ENCODE measurements around the gene PANX2. TPM values are rescaled to one million over a fixed set of nuclear protein-coding genes. Genes with fewer than 3 reads are reported as not detected.

PANX2 gene
- total and polyA plus RNA-seq, 2 of the 13 experiments (the other 11 are each of a cell fraction or from before 2014, with no cell fraction given): 0.15 to 1.1 TPM

GRCh38 chr22:50202130-50202666 lies 31.7 kb downstream of the PANX2 start:
- H3K27ac ChIP-seq (ENCODE audit: extremely low read length, insufficient read depth, low read length): peak overlapping the region; percentile 73
- H3K4me3 ChIP-seq (replicated peaks in 1 of 3; ENCODE audit: insufficient read depth in 1 of 3, low read depth in 2 of 3, low read length in 3 of 3): peak overlapping the region; percentile 70 to 91 (median 88)
- intact Hi-C loops (cut with micrococcal nuclease; ENCODE audit: unreplicated experiment): no loop called here
- ATAC-seq (peak; percentile 47), DNase-seq (ENCODE audit: low spot score) (no peak), FAIRE-seq (no peak)
- in situ Hi-C loops (cut with HindIII; ENCODE audit: extremely low pct_ligation_motif_present, low pct_unique_long_range_greater_than_20kb): no loop called here
- no TSS peak for BruUV-seq (replicated peaks)
- ChIA-PET CTCF (ENCODE audit: low intra/inter-chr PET ratio, low total read pairs) (no interaction called here), POLR2A (no interaction called here)
- no peak overlapping the region for H2AFZ ChIP-seq (ENCODE audit: low read length)
- H3K79me2 ChIP-seq (ENCODE audit: insufficient read depth, low read length): peaks cover 14% of the 10 kb centered on the region
- H3K36me3 ChIP-seq (replicated peaks in 1 of 2; ENCODE audit: control insufficient read depth in 1 of 2, insufficient read depth in 2 of 2, low read length in 2 of 2): peaks cover 4 to 10% of the 10 kb centered on the region in 2 experiments; a peak in 4 of 5 replicates
- no peaks in the 10 kb centered on the region for H3K9me3 ChIP-seq (ENCODE audit: low read length)
- peak overlapping the region; percentile 99 for H3K4me2 ChIP-seq (ENCODE audit: low read depth, low read length)
- H3K9ac ChIP-seq (ENCODE audit: insufficient read depth, low read depth, low read length): peak overlapping the region; percentile 74
- peaks cover 11% of the 10 kb centered on the region for H4K20me1 ChIP-seq (ENCODE audit: insufficient read depth, low read length)
- H3K27me3 ChIP-seq (ENCODE audit: control insufficient read depth in 1 of 2, insufficient read depth in 2 of 2, low read length in 2 of 2): no peaks in the 10 kb centered on the region
- peaks cover 45% of the 10 kb centered on the region for H3K4me1 ChIP-seq (ENCODE audit: insufficient read depth, low read length)
- WGBS (ENCODE audit: low lambda C conversion rate): 6% methylated on average over 13 of the region's 13 CpGs
- TF ChIP-seq HNF4G (IDR thresholded peaks at IDR 0.05; ENCODE audit: borderline replicate concordance, low read depth, low read length): peak; percentile 42; the same call in 1 of the 2 replicates
- TF ChIP-seq HNF4G (CRISPR knock-in tag; IDR thresholded peaks at IDR 0.05; ENCODE audit: borderline replicate concordance, low read depth): no peak
- peak; percentile 1; the same call in 1 of the 2 replicates for TF ChIP-seq MEIS2 (CRISPR knock-in tag; IDR thresholded peaks at IDR 0.05)
- TF ChIP-seq HDAC1 (CRISPR knock-in tag; IDR thresholded peaks at IDR 0.05): peak; percentile 53; the same call in 1 of the 2 replicates
- no peak for TF ChIP-seq YY1 (IDR thresholded peaks at IDR 0.05; ENCODE audit: insufficient read depth, insufficient replicate concordance, low read depth, low read length)
- TF ChIP-seq MXI1 (IDR thresholded peaks at IDR 0.05; ENCODE audit: borderline replicate concordance, low read depth, low read length): peak; percentile 22; the same call in 1 of the 3 replicates
- no peak for TF ChIP-seq FOXA3 (CRISPR knock-in tag; IDR thresholded peaks at IDR 0.05)
- 0 out of 2 replicates have a peak, but pooled peaks have one; percentile 6 for TF ChIP-seq NR2F6 (IDR thresholded peaks at IDR 0.05)
- no peak for TF ChIP-seq NR2F6 (CRISPR knock-in tag; IDR thresholded peaks at IDR 0.05)
- TF ChIP-seq SMC3 (IDR thresholded peaks at IDR 0.05; ENCODE audit: low read length): no peak
- 0 out of 2 replicates have a peak, but pooled peaks have one; percentile 23 for TF ChIP-seq ZSCAN25 (CRISPR knock-in tag; IDR thresholded peaks at IDR 0.05)
- TF ChIP-seq GATAD1 (CRISPR knock-in tag; IDR thresholded peaks at IDR 0.05): 0 out of 2 replicates have a peak, but pooled peaks have one; percentile 14
- TF ChIP-seq ZNF567 (CRISPR knock-in tag; IDR thresholded peaks at IDR 0.05; ENCODE audit: borderline replicate concordance): no peak
- peak; percentile 7; the same call in 1 of the 2 replicates for TF ChIP-seq ZNF891 (CRISPR knock-in tag; IDR thresholded peaks at IDR 0.05)
- TF ChIP-seq ZNF619 (CRISPR knock-in tag; IDR thresholded peaks at IDR 0.05): no peak
- TF ChIP-seq ZNF710 (CRISPR knock-in tag; IDR thresholded peaks at IDR 0.05; ENCODE audit: borderline replicate concordance): no peak
- peak in 1 of 2 experiments; percentile 13; a peak in 1 of 4 replicates for TF ChIP-seq HMGXB4 (CRISPR knock-in tag; IDR thresholded peaks at IDR 0.05; ENCODE audit: borderline replicate concordance in 1 of 2, low read depth in 1 of 2)
- TF ChIP-seq, protein P1, sequence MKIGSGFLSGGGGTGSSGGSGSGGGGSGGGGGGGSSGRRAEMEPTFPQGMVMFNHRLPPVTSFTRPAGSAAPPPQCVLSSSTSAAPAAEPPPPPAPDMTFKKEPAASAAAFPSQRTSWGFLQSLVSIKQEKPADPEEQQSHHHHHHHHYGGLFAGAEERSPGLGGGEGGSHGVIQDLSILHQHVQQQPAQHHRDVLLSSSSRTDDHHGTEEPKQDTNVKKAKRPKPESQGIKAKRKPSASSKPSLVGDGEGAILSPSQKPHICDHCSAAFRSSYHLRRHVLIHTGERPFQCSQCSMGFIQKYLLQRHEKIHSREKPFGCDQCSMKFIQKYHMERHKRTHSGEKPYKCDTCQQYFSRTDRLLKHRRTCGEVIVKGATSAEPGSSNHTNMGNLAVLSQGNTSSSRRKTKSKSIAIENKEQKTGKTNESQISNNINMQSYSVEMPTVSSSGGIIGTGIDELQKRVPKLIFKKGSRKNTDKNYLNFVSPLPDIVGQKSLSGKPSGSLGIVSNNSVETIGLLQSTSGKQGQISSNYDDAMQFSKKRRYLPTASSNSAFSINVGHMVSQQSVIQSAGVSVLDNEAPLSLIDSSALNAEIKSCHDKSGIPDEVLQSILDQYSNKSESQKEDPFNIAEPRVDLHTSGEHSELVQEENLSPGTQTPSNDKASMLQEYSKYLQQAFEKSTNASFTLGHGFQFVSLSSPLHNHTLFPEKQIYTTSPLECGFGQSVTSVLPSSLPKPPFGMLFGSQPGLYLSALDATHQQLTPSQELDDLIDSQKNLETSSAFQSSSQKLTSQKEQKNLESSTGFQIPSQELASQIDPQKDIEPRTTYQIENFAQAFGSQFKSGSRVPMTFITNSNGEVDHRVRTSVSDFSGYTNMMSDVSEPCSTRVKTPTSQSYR (CRISPR knock-in tag; IDR thresholded peaks at IDR 0.05; ENCODE audit: borderline replicate concordance): peak; percentile 54; the same call in 1 of the 2 replicates
- peak; percentile 35 for TF ChIP-seq ZFX (CRISPR knock-in tag; IDR thresholded peaks at IDR 0.05; ENCODE audit: low read depth)

Measured in HepG2 (cell line).